DMS79 (cell line): ENCODE results near the gene PRR13.
"Not testable (repeated sequence)": the region's sequence is repeated elsewhere in the genome, so short reads cannot be mapped to it uniquely, and the experiment has no call there.

ENCODE experiments used
- DNase-seq: peaks from one replicate; lab custom pipeline; 2025; lab: John Stamatoyannopoulos, UW

The PRR13 gene

DNA sequence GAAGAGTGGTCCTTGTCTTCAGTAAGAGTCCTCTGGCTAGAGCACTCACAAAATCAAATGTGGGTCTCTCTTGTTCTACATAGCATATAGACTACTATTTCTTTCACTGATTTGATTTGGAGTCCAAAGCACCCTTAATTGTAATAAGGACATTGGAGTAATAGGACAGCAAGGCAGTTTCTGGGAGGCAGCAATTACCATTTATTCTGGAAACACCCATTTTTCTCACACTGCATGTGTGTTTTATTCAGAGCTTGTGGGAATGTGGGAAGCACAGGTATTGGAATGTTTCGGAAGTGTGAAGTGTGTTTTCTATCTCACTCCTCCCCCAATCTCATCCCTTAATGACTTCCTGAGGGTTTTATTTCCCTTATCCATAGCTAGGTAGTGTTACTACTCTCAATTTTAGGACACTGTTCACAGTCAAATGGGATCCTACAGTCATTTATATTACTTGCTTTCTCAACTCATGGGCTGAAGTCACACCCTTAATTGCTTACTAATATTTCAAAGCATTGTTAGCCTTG, 30.6 kb downstream of the PRR13 start:
- no peak for DNase-seq

GRCh38 chr12:53474077-53474476, 32.5 kb downstream of the PRR13 start:
- no peak for DNase-seq

GRCh38 chr12:53474819-53475218, 33.3 kb downstream of the PRR13 start:
- DNase-seq = no peak

DNA sequence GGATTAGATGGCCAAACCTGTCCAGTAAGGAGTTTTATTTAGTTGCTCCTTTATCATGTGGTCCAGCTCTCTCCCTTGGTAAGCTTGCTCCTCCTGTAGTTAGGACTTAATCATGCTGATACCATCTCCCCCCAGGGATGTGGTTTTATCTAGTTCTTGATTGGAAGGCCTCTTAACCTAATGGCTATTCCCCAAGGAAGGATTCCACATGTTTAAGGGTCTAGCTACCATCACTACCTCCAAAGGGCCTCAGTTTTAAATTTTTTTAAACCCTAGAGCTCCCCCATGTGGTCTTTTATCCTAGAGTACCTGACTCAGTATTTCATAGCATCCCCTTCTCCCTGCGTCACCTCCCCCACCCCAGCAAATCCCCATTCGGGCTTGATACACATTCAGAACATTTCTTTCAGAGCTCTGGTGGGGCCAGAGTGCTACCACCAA, 35.3 kb downstream of the PRR13 start:
- no peak for DNase-seq

DNA sequence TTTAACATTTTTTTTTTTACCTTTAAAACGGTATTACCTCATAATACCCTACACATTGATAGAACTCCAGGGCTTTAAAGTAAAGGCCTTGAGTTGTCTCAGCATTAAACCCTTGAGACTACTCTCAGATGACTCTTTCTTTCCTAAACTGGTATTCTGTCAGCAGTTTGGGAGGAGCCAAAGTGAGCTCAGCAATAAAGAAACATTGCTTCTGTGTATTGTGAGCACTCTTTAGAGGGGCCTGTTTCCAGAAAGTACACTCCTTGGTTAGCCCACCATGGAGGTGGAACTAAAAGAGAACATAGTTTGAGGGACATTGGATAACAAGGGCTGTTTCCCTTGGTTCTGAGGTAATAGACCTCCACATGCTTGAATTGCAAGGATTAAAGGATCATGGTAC, 37.3 kb downstream of the PRR13 start:
- no peak for DNase-seq

- DNase-seq = no peak
These were observed 37.8 kb downstream of the PRR13 start for GRCh38 chr12:53479331-53479730.

DNA sequence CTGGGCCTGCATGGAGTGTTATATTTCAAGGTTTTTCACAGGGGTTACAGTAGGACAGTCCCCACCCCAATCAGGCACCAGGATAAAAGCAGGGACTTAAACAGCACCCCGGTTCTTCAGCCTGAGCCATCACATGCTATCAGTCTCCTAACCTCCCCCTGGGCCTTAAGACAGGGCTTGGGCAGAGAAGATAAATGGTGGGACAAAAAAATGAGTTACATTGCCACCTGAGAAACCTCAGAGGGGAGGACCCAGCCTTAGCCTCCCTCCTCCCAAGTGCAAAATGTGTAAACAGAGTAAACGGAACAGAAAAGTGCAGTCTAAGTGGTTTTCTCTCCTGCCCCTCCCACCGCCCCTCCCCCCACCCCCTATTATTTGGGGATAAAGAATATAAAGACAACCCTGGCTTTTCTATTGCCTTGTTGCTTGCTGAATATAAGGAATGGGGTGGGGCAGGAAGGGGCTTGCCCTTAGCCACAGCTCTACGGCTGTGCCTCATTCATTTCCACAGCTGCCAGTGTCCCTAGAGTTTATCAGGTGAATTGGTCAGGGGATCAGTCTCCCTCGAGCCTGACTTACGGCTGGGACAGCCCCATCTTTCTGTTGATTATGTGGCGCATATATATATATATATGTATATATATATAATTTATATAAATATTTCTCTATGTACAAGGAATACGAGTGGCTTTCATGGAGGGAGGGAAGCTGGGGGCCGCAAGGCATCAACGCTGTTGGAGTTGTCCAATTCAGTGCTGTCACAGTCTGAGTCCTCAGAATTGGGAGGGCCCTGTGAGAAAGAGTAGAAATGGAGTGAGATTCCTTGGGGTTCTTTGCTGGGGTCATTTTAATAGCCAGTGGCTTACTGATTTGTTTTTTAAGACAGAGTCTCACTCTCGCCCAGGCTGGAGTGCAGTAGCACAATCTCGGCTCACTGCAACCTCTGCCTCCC, 39.2 kb downstream of the PRR13 start:
- DNase-seq = no peak

GRCh38 chr12:53481458-53481857, 39.9 kb downstream of the PRR13 start:
- DNase-seq = not testable (repeated sequence)

GRCh38 chr12:53481939-53482586, 40.5 kb downstream of the PRR13 start:
- DNase-seq = no peak

GRCh38 chr12:53482626-53483168, 41.2 kb downstream of the PRR13 start:
- no peak for DNase-seq

GRCh38 chr12:53483225-53483978, 41.9 kb downstream of the PRR13 start:
- no peak for DNase-seq

DNA sequence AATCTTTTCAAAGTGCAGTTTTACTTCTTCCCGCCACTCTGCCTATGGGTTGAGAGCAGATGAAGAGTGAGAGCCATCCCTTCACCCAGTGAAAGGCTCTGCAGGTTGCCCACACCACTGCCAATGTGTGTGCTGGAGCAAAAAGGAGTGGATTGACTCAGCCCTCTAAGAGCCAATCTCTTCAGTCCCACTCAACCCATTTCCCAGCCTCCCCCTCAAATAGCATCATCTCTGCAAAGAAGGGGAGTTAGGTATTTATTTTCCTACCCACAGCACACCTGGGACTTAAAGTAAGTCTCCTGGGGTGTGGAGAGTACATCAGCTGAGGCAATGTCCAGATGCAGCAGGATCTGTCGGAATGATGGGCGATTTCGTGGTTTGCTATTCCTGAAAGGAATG, 42.4 kb downstream of the PRR13 start:
- DNase-seq = no peak

- no peak for DNase-seq
These were observed 43.4 kb downstream of the PRR13 start for GRCh38 chr12:53484686-53485575.

DNA sequence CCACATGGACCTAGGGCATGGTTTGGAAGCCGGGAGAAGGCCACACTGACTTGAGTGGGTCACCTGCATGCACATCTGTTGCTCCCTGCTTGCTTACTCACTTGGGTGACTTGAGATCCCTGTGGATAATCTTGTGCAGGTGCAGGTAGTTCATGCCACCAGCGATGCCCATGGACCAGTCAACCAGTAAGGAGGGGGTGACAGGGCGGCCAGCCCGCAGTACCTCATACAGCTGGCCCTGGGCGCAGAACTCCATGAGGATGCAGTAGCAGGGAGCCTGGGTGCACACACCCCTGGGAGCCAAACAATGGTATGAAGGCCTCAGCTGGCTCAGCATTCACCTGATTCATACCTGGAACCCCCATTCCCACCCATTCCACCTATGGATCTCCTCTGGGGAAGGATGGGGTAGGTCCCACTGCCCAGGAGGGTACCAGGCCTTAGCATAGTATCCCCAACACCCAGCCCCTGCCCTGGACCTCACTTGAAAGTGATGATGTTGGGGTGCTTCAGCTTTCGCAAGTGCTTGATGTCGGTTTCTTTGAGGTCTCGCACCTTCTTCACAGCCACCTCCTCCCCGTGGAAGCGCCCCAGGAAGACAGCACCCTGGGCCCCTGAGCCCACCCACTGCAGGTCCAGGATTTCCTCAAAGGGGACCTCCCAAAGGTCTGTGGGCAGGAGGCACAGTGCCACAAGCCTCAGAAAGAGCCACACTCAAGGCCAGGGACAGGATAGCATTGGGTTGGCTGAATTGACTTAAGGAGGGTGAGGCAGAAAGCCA, 44.6 kb downstream of the PRR13 start:
- no peak for DNase-seq

- DNase-seq = no peak
These were observed 45.4 kb downstream of the PRR13 start for GRCh38 chr12:53486736-53487487.

DNA sequence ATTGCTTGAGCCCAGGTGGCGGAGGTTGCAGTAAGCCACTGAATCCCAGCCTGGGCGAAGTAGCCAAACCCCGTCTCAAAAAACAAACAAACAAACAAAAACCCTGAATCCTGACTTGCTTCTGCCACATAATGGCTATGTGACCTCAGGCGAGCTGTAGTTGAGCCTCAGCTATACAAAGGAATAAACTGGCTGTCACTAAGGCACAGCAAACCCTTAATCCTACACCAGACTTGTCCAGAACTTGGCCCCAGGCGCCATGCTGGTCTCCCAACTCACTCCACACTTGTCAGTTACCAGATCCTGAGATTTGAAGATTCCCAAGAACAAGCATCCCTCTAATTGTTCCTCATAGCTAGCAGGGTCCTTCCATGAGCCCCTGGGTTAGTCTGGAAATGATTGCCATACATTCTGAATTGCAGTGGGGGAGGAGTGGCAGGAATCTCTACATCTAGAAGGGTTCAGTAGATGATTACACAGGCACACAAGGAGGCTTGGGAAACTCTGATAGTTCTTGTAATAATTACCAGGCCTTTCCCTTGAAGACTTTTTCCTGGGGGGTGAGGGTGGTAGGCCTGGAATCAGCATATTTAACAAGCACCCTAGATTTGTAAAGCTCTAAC, 47.8 kb downstream of the PRR13 start:
- DNase-seq = no peak

DNA sequence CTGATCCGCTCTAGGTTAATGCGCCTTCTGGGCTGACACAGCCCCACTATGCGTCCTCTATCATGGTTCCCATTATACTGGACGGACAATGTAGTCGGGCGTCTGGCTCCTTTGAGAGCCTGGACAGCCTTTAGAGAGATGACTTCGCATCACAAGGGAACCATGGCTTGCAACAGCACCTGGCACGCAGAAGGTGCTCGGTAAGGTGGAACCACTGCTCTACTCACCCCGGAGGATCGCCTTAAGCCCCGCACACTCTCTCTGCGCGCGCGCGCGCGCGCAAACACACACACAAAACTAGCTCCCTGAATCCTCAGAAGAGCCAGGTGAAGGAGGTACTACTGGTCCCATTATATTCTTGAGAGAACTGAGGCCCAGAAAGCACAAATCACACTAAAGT, 50.7 kb downstream of the PRR13 start:
- no peak for DNase-seq

DNA sequence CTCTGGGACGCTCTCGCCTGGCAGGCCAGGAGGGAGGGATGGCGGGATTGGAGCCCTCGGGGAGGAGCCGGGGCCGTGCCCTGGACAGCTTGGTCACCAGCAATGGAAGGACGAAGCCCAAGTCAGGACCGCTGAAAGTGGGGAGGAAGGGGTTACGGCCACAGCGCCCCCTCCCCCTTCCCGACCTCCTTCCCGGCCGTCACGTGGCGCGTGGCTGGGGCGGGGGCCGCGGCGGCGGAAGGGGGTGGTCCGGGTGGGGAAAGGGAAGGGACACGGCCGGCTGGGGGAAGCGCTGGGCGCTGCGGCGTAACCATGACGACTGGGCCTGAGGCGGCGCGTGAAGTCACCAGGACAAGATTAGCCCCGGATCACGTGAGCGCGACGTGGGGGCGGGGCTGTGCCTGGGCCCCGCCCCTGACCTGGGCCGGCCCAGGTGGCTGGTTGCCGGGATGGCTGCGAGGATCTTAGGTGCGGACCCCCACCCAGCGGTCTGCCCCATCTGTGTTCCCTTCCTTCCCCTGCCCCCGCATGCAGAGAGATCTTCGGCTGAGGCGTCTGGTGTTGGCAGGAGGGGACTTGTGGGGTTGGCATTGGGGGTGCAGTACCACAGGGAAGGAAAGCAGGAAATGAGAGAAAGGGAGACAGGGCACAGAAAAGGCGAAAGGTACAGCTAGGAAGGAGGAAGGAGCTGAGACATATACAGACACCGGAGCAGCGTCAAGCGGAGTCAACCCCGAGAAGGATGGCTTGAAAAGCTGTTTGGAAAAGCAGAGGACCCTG, 51.5 kb downstream of the PRR13 start:
- DNase-seq = peak; percentile 36
